H9 (cell line): ENCODE results near the gene RND1. TPM values are rescaled to one million over a fixed set of nuclear protein-coding genes. Genes with fewer than 3 reads are reported as not detected.

Experiments
- DNase-seq: peaks from one replicate; pipeline ENCODE4 v3.0.0-alpha.2; 2017
- H2AFZ ChIP-seq: one replicate; pipeline ENCODE4 v1.6.1; 2013; ENCODE audit warnings: mild to moderate bottlenecking, low read length, control low read depth, moderate library complexity
- H2AK5ac ChIP-seq: 2 replicates; pipeline ENCODE4 v1.6.1; 2013; ENCODE audit warnings: low read length, control low read depth, mixed read lengths; ENCODE audit not compliant: insufficient read length
- H2BK120ac ChIP-seq: one replicate; pipeline ENCODE4 v1.6.1; 2013; ENCODE audit warnings: low read depth, mild to moderate bottlenecking, low read length, control low read depth, inconsistent platforms; ENCODE audit not compliant: poor library complexity, severe bottlenecking
- H2BK12ac ChIP-seq: 2 replicates; pipeline ENCODE4 v1.6.1; 2013; ENCODE audit warnings: low read length, control low read depth, mixed read lengths, low read depth; ENCODE audit not compliant: insufficient read length
- H2BK15ac ChIP-seq: 2 replicates; pipeline ENCODE4 v1.6.1; 2013; ENCODE audit warnings: low read depth, low read length, control low read depth
- H2BK20ac ChIP-seq: one replicate; pipeline ENCODE4 v1.6.1; 2013; ENCODE audit warnings: low read depth, mild to moderate bottlenecking, low read length, control low read depth, inconsistent platforms; ENCODE audit not compliant: poor library complexity, severe bottlenecking
- H2BK5ac ChIP-seq: 2 replicates; pipeline ENCODE4 v1.6.1; 2013; ENCODE audit warnings: low read length, control low read depth, mixed read lengths; ENCODE audit not compliant: insufficient read length
- H3K14ac ChIP-seq: 2 replicates; pipeline ENCODE4 v1.6.1; 2013; ENCODE audit warnings: low read length, control low read depth; ENCODE audit not compliant: insufficient read depth
- H3K18ac ChIP-seq: 2 replicates; pipeline ENCODE4 v1.6.1; 2013; ENCODE audit warnings: low read depth, mild to moderate bottlenecking, mixed read lengths, low read length, control low read depth; ENCODE audit not compliant: insufficient read length
- H3K23ac ChIP-seq: 2 replicates; pipeline ENCODE4 v1.6.1; 2013; ENCODE audit warnings: low read length, control low read depth, mixed read lengths, low read depth; ENCODE audit not compliant: insufficient read length
- H3K23me2 ChIP-seq: 2 replicates; pipeline ENCODE4 v1.6.1; 2013; ENCODE audit warnings: low read depth, mild to moderate bottlenecking, mixed read lengths, low read length, control low read depth; ENCODE audit not compliant: insufficient read length, poor library complexity, severe bottlenecking
- H3K27ac ChIP-seq: 2 replicates; pipeline ENCODE4 v1.5.1; 2013; ENCODE audit warnings: low read length, control low read depth, mixed read lengths, low read depth; ENCODE audit not compliant: insufficient read length
- H3K27me3 ChIP-seq: 2 replicates; pipeline ENCODE4 v1.6.1; 2013; ENCODE audit warnings: low read length, control low read depth, inconsistent platforms; ENCODE audit not compliant: insufficient read depth
- H3K4ac ChIP-seq: 2 replicates; pipeline ENCODE4 v1.6.1; 2013; ENCODE audit warnings: low read depth, mild to moderate bottlenecking, control low read depth, inconsistent platforms, low read length, moderate library complexity
- H3K4me1 ChIP-seq: 2 replicates; pipeline ENCODE4 v1.6.1; 2013; ENCODE audit warnings: low read length, control low read depth, inconsistent platforms; ENCODE audit not compliant: insufficient read depth
- H3K4me2 ChIP-seq: 2 replicates; pipeline ENCODE4 v1.6.1; 2013; ENCODE audit warnings: low read length, control low read depth, mixed read lengths; ENCODE audit not compliant: insufficient read length, insufficient read depth
- H3K56ac ChIP-seq: 2 replicates; pipeline ENCODE4 v1.6.1; 2013; ENCODE audit warnings: low read depth, mild to moderate bottlenecking, mixed read lengths, low read length, control low read depth; ENCODE audit not compliant: insufficient read length
- H3K79me1 ChIP-seq: 2 replicates; pipeline ENCODE4 v1.6.1; 2013; ENCODE audit warnings: low read depth, mild to moderate bottlenecking, moderate library complexity, low read length, control low read depth, inconsistent platforms; ENCODE audit not compliant: insufficient read depth, poor library complexity, severe bottlenecking
- H3K79me2 ChIP-seq: 2 replicates; pipeline ENCODE4 v1.6.1; 2013; ENCODE audit warnings: low read length, control low read depth, inconsistent platforms; ENCODE audit not compliant: insufficient read depth
- H3K9ac ChIP-seq: 2 replicates; pipeline ENCODE4 v1.6.1; 2013; ENCODE audit warnings: low read length, control low read depth, mixed read lengths; ENCODE audit not compliant: insufficient read length; ENCODE audit errors: extremely low read depth
- H3K9me3 ChIP-seq: one replicate; pipeline ENCODE4 v1.6.1; 2013; ENCODE audit warnings: low read depth, low read length, inconsistent platforms; ENCODE audit not compliant: control insufficient read depth
- H3T11ph ChIP-seq: one replicate; pipeline ENCODE4 v1.6.1; 2013; ENCODE audit warnings: mild to moderate bottlenecking, low read length, control low read depth, inconsistent platforms
- H4K20me1 ChIP-seq: one replicate; pipeline ENCODE4 v1.6.1; 2013; ENCODE audit not compliant: control insufficient read depth, insufficient read length, insufficient read depth
- H4K5ac ChIP-seq: 2 replicates; pipeline ENCODE4 v1.6.1; 2013; ENCODE audit warnings: low read depth, mild to moderate bottlenecking, mixed read lengths, low read length, control low read depth; ENCODE audit not compliant: insufficient read length
- H4K8ac ChIP-seq: replicated peaks from 2 replicates; pipeline ENCODE4 v1.6.1; 2013; ENCODE audit warnings: low read length, control low read depth, mixed read lengths, low read depth; ENCODE audit not compliant: insufficient read length
- H4K91ac ChIP-seq: 2 replicates; pipeline ENCODE4 v1.6.1; 2013; ENCODE audit warnings: low read depth, mild to moderate bottlenecking, moderate library complexity, mixed read lengths, low read length, control low read depth; ENCODE audit not compliant: insufficient read length
- H3K27ac Mint-ChIP-seq, 3 experiments: 2 replicates in 2 of 3; 3 replicates in 1 of 3; pipeline ENCODE4 v1.8.0; 2020 to 2021; ENCODE audit warnings: mixed read lengths in 3 of 3, mild to moderate bottlenecking in 1 of 3, moderate library complexity in 1 of 3
- H3K27me3 Mint-ChIP-seq: 2 replicates; pipeline ENCODE4 v1.8.0; 2021; ENCODE audit warnings: low read depth, mild to moderate bottlenecking, moderate library complexity, mixed read lengths
- H3K36me3 Mint-ChIP-seq, 3 experiments: 2 replicates in 2 of 3; 3 replicates in 1 of 3; pipeline ENCODE4 v1.8.0; 2020 to 2021; ENCODE audit warnings: low read depth in 3 of 3, mixed read lengths in 3 of 3; ENCODE audit not compliant: insufficient read depth in 1 of 3
- H3K4me1 Mint-ChIP-seq, 2 experiments: 2 replicates each; pipeline ENCODE4 v1.8.0; 2020; ENCODE audit warnings: mixed read lengths in 2 of 2
- H3K4me3 Mint-ChIP-seq, 2 experiments: 2 replicates in 1 of 2; 3 replicates in 1 of 2; pipeline ENCODE4 v1.8.0; 2020 to 2021; ENCODE audit warnings: mild to moderate bottlenecking in 2 of 2, mixed read lengths in 2 of 2, moderate library complexity in 1 of 2
- H3K9me3 Mint-ChIP-seq, 2 experiments: 2 replicates in 1 of 2; 3 replicates in 1 of 2; pipeline ENCODE4 v1.8.0; 2020; ENCODE audit warnings: mild to moderate bottlenecking in 2 of 2, mixed read lengths in 2 of 2, moderate library complexity in 1 of 2
- WGBS: extraction: QIAGEN DNeasy Blood & Tissue Kit; methylation state at CpG from one replicate; pipeline ENCODE4 v1.1.7; 2013; ENCODE audit warnings: missing lambda C conversion rate, low lambda C conversion rate, mixed read lengths; ENCODE audit not compliant: insufficient read length; ENCODE audit errors: extremely low coverage; 5-methylcytosine and 5-hydroxymethylcytosine counted together
- total RNA-seq: library from RNA; stranded (reverse); gene quantifications from 2 replicates; pipeline ENCODE4 v1.2.1, GENCODE V29; 2021
- TF ChIP-seq, protein P1 (sequence below): fragments of 200-600 bp; sonication (generic); conservative IDR thresholded peaks from 3 replicates; pipeline ENCODE4 v1.8.0; 2021; ENCODE audit warnings: antibody characterized with exemption, mild to moderate bottlenecking

RND1 gene
- total RNA-seq, 1 experiment from 2014 or later, result 9.7 TPM

DNA sequence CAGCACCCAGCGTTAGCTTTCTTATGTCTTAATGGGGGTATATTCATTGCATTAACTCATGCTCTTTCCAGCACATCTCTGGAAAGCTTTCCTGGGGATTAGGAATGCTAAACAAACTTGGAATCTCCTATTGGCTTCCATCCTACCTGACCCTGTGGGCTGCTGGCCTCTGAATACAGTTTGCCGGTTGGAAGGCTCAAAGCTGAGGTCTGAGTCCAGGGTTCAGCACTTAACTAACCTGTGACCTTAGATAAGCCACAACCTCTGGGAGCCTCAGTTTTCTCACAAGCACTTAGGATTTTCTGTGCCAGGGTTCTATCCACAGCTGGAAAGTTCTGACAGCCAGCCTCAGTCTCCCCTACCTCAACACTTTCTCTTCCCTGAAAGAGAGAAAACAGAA, 12.9 kb upstream of the RND1 start:
- no peak overlapping the region for H3K27ac ChIP-seq
- H2BK5ac ChIP-seq, result no peak overlapping the region
- no peaks in the 10 kb centered on the region for H3K9me3 Mint-ChIP-seq
- H2BK20ac ChIP-seq, result no peak overlapping the region
- H3K27me3 Mint-ChIP-seq, result peaks cover 19% of the 10 kb centered on the region
- DNase-seq, result no peak
- no CpG with 5 or more reads among the region's 2 CpGs for WGBS
- H3T11ph ChIP-seq, result no peak overlapping the region
- no peaks in the 10 kb centered on the region for H3K79me2 ChIP-seq
- no peak overlapping the region; a peak in 1 of 7 replicates for H3K27ac Mint-ChIP-seq
- no peak overlapping the region for H4K8ac ChIP-seq
- H3K14ac ChIP-seq, result no peak overlapping the region
- H2AFZ ChIP-seq, result no peak overlapping the region
- no peak overlapping the region for H3K4ac ChIP-seq
- H3K36me3 Mint-ChIP-seq, result no peaks in the 10 kb centered on the region
- H3K56ac ChIP-seq, result no peak overlapping the region
- peaks cover 19 to 34% of the 10 kb centered on the region in 2 experiments for H3K4me1 Mint-ChIP-seq
- H3K9me3 ChIP-seq, result no peaks in the 10 kb centered on the region
- H4K20me1 ChIP-seq, result no peaks in the 10 kb centered on the region
- no peak overlapping the region for H2BK120ac ChIP-seq
- no peak overlapping the region for H3K23ac ChIP-seq
- no peaks in the 10 kb centered on the region for H3K79me1 ChIP-seq
- H2BK12ac ChIP-seq, result no peak overlapping the region
- no peak overlapping the region for H4K91ac ChIP-seq
- no peaks in the 10 kb centered on the region for H3K23me2 ChIP-seq
- no peak overlapping the region for H3K18ac ChIP-seq
- H4K5ac ChIP-seq, result no peak overlapping the region
- H2BK15ac ChIP-seq, result no peak overlapping the region
- no peak overlapping the region for H2AK5ac ChIP-seq
- H3K27me3 ChIP-seq, result no peaks in the 10 kb centered on the region
- TF ChIP-seq, protein P1, sequence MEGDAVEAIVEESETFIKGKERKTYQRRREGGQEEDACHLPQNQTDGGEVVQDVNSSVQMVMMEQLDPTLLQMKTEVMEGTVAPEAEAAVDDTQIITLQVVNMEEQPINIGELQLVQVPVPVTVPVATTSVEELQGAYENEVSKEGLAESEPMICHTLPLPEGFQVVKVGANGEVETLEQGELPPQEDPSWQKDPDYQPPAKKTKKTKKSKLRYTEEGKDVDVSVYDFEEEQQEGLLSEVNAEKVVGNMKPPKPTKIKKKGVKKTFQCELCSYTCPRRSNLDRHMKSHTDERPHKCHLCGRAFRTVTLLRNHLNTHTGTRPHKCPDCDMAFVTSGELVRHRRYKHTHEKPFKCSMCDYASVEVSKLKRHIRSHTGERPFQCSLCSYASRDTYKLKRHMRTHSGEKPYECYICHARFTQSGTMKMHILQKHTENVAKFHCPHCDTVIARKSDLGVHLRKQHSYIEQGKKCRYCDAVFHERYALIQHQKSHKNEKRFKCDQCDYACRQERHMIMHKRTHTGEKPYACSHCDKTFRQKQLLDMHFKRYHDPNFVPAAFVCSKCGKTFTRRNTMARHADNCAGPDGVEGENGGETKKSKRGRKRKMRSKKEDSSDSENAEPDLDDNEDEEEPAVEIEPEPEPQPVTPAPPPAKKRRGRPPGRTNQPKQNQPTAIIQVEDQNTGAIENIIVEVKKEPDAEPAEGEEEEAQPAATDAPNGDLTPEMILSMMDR, result no peak
- no peak overlapping the region for H3K9ac ChIP-seq
- peaks cover 4% of the 10 kb centered on the region; the same call in 1 of the 2 replicates for H3K4me1 ChIP-seq
- no peak overlapping the region for H3K4me3 Mint-ChIP-seq
- no peak overlapping the region for H3K4me2 ChIP-seq
